Fibroblast of pulmonary artery (primary cell): ENCODE measurements around the gene AURKA.
"Not testable (repeated sequence)": the region's sequence is repeated elsewhere in the genome, so short reads cannot be mapped to it uniquely, and the experiment has no call there.

Experiments
- DNase-seq: peaks from one replicate; pipeline ENCODE4 v3.0.0-alpha.2; 2010; ENCODE audit warnings: low read depth
- H3K4me3 ChIP-seq: replicated peaks from 2 replicates; pipeline ENCODE4 v1.5.1; 2011; ENCODE audit warnings: low read depth, mild to moderate bottlenecking, control low read depth, low read length, moderate library complexity
- CTCF ChIP-seq: IDR thresholded peaks from 2 replicates; pipeline ENCODE4 v1.5.1; 2011; ENCODE audit warnings: mild to moderate bottlenecking, control low read depth, low read length, inconsistent platforms; ENCODE audit errors: missing control alignments

AURKA gene

GRCh38 chr20:56417402-56417801 lies 25.4 kb upstream of the AURKA start:
- no peak for DNase-seq
- no peak overlapping the region for H3K4me3 ChIP-seq
- TF ChIP-seq CTCF: no peak

- DNase-seq: peak; percentile 82
- H3K4me3 ChIP-seq: no peak overlapping the region
Observed at GRCh38 chr20:56414842-56415765, 23.1 kb upstream of the AURKA start.

GRCh38 chr20:56412949-56413348 lies 20.9 kb upstream of the AURKA start:
- DNase-seq: no peak
- no peak overlapping the region for H3K4me3 ChIP-seq
- TF ChIP-seq CTCF: no peak

More at GRCh38 chr20:56414842-56415765, 23.1 kb upstream of the AURKA start:
- no peak for TF ChIP-seq CTCF

- TF ChIP-seq CTCF: no peak
- no peak for DNase-seq
- H3K4me3 ChIP-seq: peak overlapping the region; percentile 40
Observed at GRCh38 chr20:56412473-56412790, 20.4 kb upstream of the AURKA start.

GRCh38 chr20:56411759-56412472 lies 19.9 kb upstream of the AURKA start, which contains the start of gene CASS4:
Gene CASS4 (plus strand): TSS chr20:56412260. CDS start chr20:56412459, 199 bp downstream.
- peak within 1 kb of the TSS; percentile 40 for H3K4me3 ChIP-seq
- DNase-seq: peak; percentile 97
- TF ChIP-seq CTCF: no peak

GRCh38 chr20:56411287-56411686 lies 19.3 kb upstream of the AURKA start:
- not testable (repeated sequence) for DNase-seq
- peak overlapping the region; percentile 40 for H3K4me3 ChIP-seq

GRCh38 chr20:56409956-56410355 lies 17.9 kb upstream of the AURKA start:
- TF ChIP-seq CTCF: no peak
- H3K4me3 ChIP-seq: no peak overlapping the region
- DNase-seq: no peak
